PC-9 (cell line): ENCODE data around the gene LSS. TPM values are rescaled to one million over a fixed set of nuclear protein-coding genes. Genes with fewer than 3 reads are reported as not detected.

ENCODE experiments used
- BruUV-seq: library from RNA; stranded (reverse); fragments of 400-500 nt; replicated peaks from 2 replicates; lab custom pipeline; 2021; lab: Mats Ljungman, UMichigan
- CTCF ChIA-PET: fragments of 300-600 bp; sonication (Branson Sonifier 250); formaldehyde crosslinking; loops from one replicate; lab custom pipeline; 2022; ENCODE audit warnings: antibody characterized with exemption; lab: Charles Lee
- POLR2A ChIA-PET: fragments of 300-600 bp; sonication (Branson Sonifier 250); formaldehyde crosslinking; loops from one replicate; lab custom pipeline; 2022; ENCODE audit warnings: antibody characterized with exemption; ENCODE audit not compliant: unreplicated experiment; lab: Charles Lee
- DNase-seq, 2 experiments: peaks; one replicate each; pipeline versions ENCODE4 v3.0.0 to v3.0.0-alpha.2; 2015 to 2022; ENCODE audit warnings: mixed read lengths in 1 of 2
- H2AFZ ChIP-seq: fragments of 200-600 bp; sonication (generic); 2 replicates; pipeline ENCODE4 v1.8.1; 2017; ENCODE audit warnings: antibody characterized with exemption
- H3F3A ChIP-seq: fragments of 200-600 bp; sonication (generic); 2 replicates; pipeline ENCODE4 v1.8.1; 2017; ENCODE audit warnings: antibody characterized with exemption, mild to moderate bottlenecking, low read depth; ENCODE audit not compliant: insufficient read depth
- H3K27ac ChIP-seq: fragments of 200-600 bp; sonication (generic); 2 replicates; pipeline ENCODE4 v1.6.1; 2016; ENCODE audit warnings: mixed run types
- H3K27me3 ChIP-seq: fragments of 200-600 bp; sonication (generic); 2 replicates; pipeline ENCODE4 v1.6.1; 2016; ENCODE audit warnings: low read depth, mixed run types; ENCODE audit not compliant: insufficient read depth
- H3K36me3 ChIP-seq: fragments of 200-600 bp; sonication (generic); 2 replicates; pipeline ENCODE4 v1.6.1; 2016; ENCODE audit warnings: low read depth, mixed run types
- H3K4me1 ChIP-seq: fragments of 200-600 bp; sonication (generic); replicated peaks from 2 replicates; pipeline ENCODE4 v1.6.1; 2016; ENCODE audit warnings: mixed run types; ENCODE audit not compliant: insufficient read depth
- H3K4me2 ChIP-seq: fragments of 200-600 bp; sonication (generic); 2 replicates; pipeline ENCODE4 v1.6.1; 2017; ENCODE audit warnings: mixed run types
- H3K4me3 ChIP-seq: fragments of 200-600 bp; sonication (generic); 2 replicates; pipeline ENCODE4 v1.6.1; 2016; ENCODE audit warnings: mixed run types
- H3K79me2 ChIP-seq: fragments of 200-600 bp; sonication (generic); 2 replicates; pipeline ENCODE4 v1.6.1; 2017; ENCODE audit warnings: low read depth, mixed run types
- H3K9me2 ChIP-seq: fragments of 200-600 bp; sonication (generic); 2 replicates; pipeline ENCODE4 v1.8.1; 2017; ENCODE audit warnings: mild to moderate bottlenecking; ENCODE audit not compliant: insufficient read depth
- H3K9me3 ChIP-seq: fragments of 200-600 bp; sonication (generic); 2 replicates; pipeline ENCODE4 v1.8.1; 2016; ENCODE audit warnings: low read depth; ENCODE audit not compliant: insufficient read depth
- H4K20me1 ChIP-seq: fragments of 200-600 bp; sonication (generic); 2 replicates; pipeline ENCODE4 v1.8.1; 2017; ENCODE audit not compliant: insufficient read depth
- EZH2 ChIP-seq: fragments of 200-600 bp; sonication (generic); IDR thresholded peaks from 2 replicates; pipeline ENCODE4 v1.8.0; 2017; ENCODE audit warnings: antibody characterized with exemption, low read depth
- intact Hi-C: fragments of 100-400 bp; cut with micrococcal nuclease; formaldehyde crosslinking; loops from one replicate; pipeline ENCODE4 v1.10.0; 2022; ENCODE audit not compliant: unreplicated experiment
- total RNA-seq: library from RNA; stranded (reverse); gene quantifications from 2 replicates; pipeline ENCODE4 v1.2.3, GENCODE V29; 2021
- TF ChIP-seq, protein P1 (sequence below): fragments of 200-600 bp; sonication (generic); conservative IDR thresholded peaks from 2 replicates; pipeline ENCODE4 v1.6.1; 2017; ENCODE audit warnings: mixed run types, antibody characterized with exemption, mild to moderate bottlenecking, moderate library complexity

The LSS gene
- total RNA-seq, 1 experiment from 2014 or later, result 92.3 TPM

DNA sequence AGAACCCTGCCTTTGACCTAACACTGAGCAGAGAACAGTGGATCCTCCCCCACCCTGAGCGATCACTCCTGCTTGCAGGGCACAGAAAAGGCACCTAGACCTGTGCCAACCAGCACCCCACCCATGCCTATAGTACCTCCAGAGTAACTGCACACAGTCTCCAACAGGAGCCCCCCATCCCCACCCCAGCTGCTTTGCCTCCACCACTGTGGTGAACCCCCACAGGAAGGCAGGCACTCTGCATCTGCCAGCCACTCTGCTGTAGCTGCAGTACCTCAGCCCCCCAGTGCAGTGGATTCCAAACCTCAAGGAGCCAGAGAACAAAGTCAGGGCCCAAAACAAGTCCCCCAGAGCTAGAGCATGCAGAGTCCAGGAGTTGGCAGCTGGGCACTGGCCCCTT, 55.0 kb downstream of the LSS start:
- H3F3A ChIP-seq, result no peaks in the 10 kb centered on the region
- TF ChIP-seq, protein P1, sequence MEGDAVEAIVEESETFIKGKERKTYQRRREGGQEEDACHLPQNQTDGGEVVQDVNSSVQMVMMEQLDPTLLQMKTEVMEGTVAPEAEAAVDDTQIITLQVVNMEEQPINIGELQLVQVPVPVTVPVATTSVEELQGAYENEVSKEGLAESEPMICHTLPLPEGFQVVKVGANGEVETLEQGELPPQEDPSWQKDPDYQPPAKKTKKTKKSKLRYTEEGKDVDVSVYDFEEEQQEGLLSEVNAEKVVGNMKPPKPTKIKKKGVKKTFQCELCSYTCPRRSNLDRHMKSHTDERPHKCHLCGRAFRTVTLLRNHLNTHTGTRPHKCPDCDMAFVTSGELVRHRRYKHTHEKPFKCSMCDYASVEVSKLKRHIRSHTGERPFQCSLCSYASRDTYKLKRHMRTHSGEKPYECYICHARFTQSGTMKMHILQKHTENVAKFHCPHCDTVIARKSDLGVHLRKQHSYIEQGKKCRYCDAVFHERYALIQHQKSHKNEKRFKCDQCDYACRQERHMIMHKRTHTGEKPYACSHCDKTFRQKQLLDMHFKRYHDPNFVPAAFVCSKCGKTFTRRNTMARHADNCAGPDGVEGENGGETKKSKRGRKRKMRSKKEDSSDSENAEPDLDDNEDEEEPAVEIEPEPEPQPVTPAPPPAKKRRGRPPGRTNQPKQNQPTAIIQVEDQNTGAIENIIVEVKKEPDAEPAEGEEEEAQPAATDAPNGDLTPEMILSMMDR, result no peak
- TF ChIP-seq EZH2, result no peak
- no peaks in the 10 kb centered on the region for H4K20me1 ChIP-seq
- POLR2A ChIA-PET, result no interaction called here
- no peak overlapping the region for H3K4me2 ChIP-seq
- no peaks in the 10 kb centered on the region for H3K27me3 ChIP-seq
- H2AFZ ChIP-seq, result no peak overlapping the region
- no peaks in the 10 kb centered on the region for H3K79me2 ChIP-seq
- no peaks in the 10 kb centered on the region for H3K36me3 ChIP-seq
- no peak overlapping the region for H3K4me3 ChIP-seq
- H3K9me3 ChIP-seq, result no peaks in the 10 kb centered on the region
- intact Hi-C loops, result no loop called here
- no peaks in the 10 kb centered on the region for H3K9me2 ChIP-seq
- H3K4me1 ChIP-seq, result no peaks in the 10 kb centered on the region
- CTCF ChIA-PET, result no interaction called here
- H3K27ac ChIP-seq, result no peak overlapping the region
- BruUV-seq, result no TSS peak
- DNase-seq, result no peak

GRCh38 chr21:46172863-46173528, 55.6 kb downstream of the LSS start:
- intact Hi-C loops, result no loop called here
- H3K79me2 ChIP-seq, result no peaks in the 10 kb centered on the region
- H3K36me3 ChIP-seq, result no peaks in the 10 kb centered on the region
- ChIA-PET POLR2A (no interaction called here), CTCF (no interaction called here)
- BruUV-seq, result no TSS peak
- H2AFZ ChIP-seq, result no peak overlapping the region
- no peak for DNase-seq
- TF ChIP-seq EZH2, result no peak
- TF ChIP-seq, protein P1, result no peak
- no peaks in the 10 kb centered on the region for H4K20me1 ChIP-seq
- no peaks in the 10 kb centered on the region for H3K9me3 ChIP-seq
- H3K4me2 ChIP-seq, result no peak overlapping the region
- no peaks in the 10 kb centered on the region for H3K9me2 ChIP-seq
- no peak overlapping the region for H3K27ac ChIP-seq
- no peaks in the 10 kb centered on the region for H3K4me1 ChIP-seq
- no peaks in the 10 kb centered on the region for H3K27me3 ChIP-seq
- no peak overlapping the region for H3K4me3 ChIP-seq
- no peaks in the 10 kb centered on the region for H3F3A ChIP-seq

DNA sequence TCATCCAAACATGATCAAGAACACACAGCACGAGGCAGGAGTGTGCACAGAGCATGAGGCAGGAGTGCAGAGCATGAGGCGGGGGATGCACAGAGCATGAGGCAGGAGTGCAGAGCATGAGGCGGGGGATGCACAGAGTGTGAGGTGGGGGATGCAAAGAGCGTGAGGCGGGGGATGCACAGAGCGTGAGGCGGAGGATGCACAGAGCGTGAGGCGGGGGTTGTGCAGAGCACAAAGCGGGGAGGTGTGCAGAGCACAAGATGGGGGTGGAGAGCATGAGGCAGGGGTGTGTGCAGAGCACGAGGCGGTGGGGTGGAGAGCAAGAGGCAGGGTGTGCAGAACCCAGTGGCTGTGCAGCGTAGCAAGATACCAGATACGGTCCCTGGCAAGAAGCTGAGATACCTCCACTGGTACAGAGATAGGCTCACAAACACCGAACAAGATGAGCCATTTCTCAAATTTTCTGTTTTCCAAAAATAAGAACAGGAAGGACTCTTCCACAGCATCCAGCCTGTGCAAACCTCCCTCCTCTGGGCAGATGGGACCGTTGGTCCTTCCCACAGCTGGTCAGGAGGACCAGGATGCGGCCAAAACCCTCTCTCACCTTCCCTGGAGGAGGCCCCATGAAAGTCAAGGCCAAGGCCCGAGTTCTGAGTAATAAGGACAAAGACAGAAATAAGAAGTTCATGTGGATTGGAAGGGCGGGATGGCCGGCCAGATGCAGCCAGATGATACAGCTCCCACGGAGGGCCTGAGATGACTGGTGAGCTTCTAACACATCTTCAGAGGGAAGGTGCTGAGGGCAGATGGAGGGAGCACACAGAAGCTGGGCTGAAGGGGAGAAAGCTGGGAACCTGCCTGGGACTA, 56.3 kb downstream of the LSS start:
- Histone ChIP-seq H3K27me3 (no peaks in the 10 kb centered on the region), H3K79me2 (no peaks in the 10 kb centered on the region), H3F3A (no peaks in the 10 kb centered on the region), H3K36me3 (no peaks in the 10 kb centered on the region), H3K4me2 (no peak overlapping the region), H3K9me3 (no peaks in the 10 kb centered on the region), H3K4me1 (no peaks in the 10 kb centered on the region), H4K20me1 (no peaks in the 10 kb centered on the region), H3K9me2 (no peaks in the 10 kb centered on the region), H3K27ac (no peak overlapping the region), H3K4me3 (no peak overlapping the region), H2AFZ (no peak overlapping the region)
- intact Hi-C loops, result no loop called here
- no TSS peak for BruUV-seq
- ChIA-PET POLR2A (no interaction called here), CTCF (no interaction called here)
- TF ChIP-seq, protein P1, result no peak
- no peak for TF ChIP-seq EZH2
- no peak for DNase-seq
